HG02973 (cell line): ENCODE results near the gene MRTFB.

Experiments used
- ATAC-seq: cut with Tn5 transposase; IDR thresholded peaks from one replicate; pipeline ENCODE4 v1.9.1; 2021; ENCODE audit warnings: moderate library complexity; ENCODE audit not compliant: unreplicated experiment

Gene MRTFB

GRCh38 chr16:14283786-14284185 is 212.7 kb downstream of the MRTFB start:
- ATAC-seq, result no peak

DNA sequence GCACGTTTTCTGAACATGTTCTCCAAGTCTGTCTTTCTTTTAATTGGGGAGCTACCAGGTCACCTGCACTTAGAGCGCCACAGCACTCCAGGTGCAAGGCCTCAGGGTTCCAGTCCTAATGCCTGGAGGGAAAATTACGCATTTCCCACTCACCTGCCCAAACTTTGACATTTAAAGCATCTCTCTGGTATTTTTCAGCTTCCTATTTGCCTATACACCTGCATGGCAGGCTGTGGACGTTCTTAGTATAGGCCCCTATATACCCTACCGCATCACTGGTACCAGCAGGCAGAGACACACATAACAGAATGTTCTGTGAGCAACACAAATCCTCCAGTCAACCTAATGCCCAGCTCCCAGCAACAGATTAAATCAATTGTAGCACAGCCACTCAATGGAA is 213.3 kb downstream of the MRTFB start:
- no peak for ATAC-seq

GRCh38 chr16:14284930-14285512 is 213.9 kb downstream of the MRTFB start:
- ATAC-seq, result peak; percentile 31

DNA sequence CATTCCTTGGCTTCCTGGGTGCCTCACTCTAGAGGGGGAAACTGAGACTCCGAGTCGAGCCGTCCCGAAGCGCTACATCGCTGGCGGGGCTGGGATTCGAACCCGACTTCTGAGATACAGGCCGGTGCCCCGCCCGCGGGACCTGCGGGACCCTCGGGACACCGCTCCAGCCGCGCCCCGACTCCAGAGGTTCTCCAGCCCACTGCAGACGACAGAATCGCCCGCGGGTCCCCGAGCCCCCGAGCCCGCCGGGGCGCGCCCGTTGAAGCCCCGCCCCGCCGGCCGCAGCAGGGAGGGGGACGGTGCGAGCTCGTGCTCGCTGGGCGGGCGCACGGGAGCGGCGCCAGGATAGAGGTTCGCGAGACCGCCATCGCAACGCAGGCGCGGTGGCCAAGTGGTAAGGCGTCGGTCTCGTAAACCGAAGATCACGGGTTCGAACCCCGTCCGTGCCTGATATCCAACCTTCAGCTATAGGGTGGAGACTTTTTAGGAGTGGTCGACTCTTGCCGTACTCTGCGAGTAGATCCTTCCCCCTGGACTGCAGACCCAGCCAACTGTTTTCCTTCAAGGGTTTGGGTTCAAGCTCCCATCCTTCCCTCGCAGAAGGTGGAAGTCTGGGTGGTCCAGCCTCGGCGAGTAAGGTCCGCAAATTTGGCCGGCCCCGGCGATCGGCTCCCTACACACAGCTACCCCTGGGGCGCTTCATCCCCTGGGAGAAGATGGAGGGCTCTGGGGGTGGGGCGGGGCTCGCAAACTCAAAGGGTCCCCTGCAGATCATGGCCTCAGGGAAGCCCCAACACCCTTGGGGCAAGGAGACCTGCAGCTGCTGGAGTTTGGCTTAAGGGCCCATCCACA is 214.6 kb downstream of the MRTFB start:
- peak; percentile 69 for ATAC-seq

- no peak for ATAC-seq
These were observed 215.5 kb downstream of the MRTFB start for GRCh38 chr16:14286368-14287230.

- ATAC-seq, result no peak
These were observed 218.7 kb downstream of the MRTFB start for GRCh38 chr16:14289692-14290340.

GRCh38 chr16:14291286-14291685 is 220.2 kb downstream of the MRTFB start:
- no peak for ATAC-seq

GRCh38 chr16:14292051-14292825 is 221.1 kb downstream of the MRTFB start:
- ATAC-seq, result no peak

GRCh38 chr16:14296663-14297062 is 225.5 kb downstream of the MRTFB start:
- ATAC-seq, result no peak

DNA sequence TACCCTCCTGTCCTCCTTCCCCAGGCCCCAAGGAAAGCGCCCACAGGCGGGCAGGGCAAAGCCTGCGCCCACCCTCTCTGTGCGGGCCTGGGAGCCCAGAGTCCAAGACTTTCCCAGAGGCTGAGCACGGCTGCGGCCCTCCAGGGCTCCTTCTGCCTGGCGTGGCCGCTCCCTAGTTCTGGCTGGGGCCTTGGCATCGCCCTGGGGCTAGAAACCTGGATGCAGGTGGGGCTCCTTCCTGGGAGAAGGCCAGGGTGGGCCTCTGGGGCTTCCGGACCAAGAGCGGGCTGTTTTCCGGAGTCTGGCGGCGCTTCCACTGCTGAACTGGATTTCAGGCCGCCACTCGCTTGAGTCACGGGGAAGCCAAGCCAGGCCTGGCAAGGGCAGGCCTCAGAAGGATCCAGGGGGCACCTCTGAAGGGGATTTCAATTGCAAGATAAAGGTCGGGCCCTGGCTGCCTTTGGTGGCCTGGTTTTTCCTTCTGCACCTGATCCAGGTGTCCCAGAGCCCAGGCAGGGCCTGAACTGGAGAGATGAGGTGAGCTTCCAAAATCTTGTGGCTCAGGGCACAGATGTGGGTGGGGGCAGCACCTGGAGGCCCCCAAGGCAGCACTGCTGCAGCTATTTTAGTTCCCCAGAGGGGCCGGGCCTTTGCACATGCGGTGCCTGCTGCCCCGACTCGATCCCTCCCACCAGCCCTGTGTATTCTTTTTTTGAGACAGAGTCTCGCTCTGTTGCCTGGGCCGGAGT is 227.4 kb downstream of the MRTFB start:
- ATAC-seq, result no peak

DNA sequence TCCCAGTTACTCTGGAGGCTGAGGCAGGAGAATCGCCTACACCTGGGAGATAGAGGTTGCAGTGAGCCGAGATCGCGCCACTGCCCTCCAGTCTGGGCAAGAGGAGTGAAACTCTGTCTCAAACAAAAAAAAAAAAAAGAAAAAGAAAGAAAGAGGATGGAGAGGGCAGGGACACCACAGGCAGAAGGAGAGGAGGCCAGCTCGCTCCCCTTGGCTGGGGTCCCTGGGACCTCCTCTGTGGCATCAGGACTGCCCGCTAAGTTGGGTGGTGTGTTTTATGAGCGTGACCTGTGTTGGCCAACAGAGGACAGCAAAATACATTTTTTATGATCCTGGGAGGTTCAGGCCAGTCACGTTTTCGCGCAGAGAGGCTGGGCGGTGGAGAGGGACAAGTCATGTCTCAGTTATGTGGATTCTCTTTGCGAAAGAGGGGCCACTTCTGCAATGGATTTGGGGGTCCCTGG is 229.6 kb downstream of the MRTFB start:
- peak; percentile 40 for ATAC-seq

- no peak for ATAC-seq
These were observed 230.3 kb downstream of the MRTFB start for GRCh38 chr16:14301169-14302030.

DNA sequence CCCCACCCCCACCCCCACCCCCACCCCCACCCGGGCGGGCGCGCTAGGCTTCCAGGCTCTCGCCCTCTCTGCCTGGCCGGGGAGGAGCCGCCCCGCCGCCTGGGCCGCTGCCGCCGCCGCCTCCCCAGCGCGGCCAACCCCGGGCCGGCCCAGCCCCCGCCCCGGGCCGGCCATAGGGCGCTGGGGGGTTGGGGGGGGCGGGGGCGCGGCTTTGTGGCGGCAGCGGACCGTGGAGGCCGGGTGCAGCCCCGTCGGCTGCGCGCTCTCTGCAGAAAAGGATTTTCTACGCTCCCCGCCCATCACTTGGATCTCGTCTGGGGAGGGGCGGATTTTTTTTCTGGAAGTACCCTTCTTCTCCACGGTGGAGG is 230.9 kb downstream of the MRTFB start:
- ATAC-seq, result peak; percentile 46

DNA sequence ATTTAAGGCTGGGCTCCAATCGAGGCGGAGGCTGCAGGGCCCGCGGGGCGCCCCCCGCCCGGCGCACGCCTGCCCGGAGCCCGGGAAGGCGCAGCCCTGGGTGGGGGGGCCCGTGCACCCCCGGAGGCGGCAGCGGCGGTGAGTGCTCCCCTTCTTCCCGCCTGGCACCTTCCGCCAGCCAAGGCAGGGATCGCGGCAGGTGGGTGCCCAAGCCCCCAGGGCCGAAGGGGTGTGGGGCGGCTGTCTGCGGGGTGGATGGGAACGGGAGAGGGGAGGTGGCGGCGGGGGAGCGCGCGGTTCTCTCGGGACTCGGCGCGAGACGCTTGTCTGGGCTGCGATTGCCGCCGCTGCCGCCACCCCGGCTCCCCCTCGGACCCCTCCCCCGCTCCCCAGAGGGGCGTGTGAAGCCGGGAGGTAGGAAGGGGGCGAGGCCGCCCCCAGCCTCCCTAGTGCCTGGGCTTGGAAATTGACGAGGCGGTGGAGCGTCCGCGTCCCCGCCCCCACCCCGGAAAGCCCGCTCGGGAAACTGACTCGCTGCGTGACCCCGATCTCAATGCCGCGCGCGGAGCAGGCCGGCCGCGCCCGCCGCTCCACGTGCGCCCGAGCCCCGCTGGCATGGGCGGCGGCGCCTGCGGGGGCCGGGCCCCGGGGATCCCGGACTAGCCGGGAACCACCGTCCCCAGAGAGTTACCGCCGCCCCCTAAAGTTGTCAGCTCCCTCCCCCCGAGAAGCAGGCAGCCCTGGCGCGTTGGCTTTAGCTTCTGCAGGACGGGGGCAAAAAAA is 231.5 kb downstream of the MRTFB start:
- peak; percentile 22 for ATAC-seq

- ATAC-seq, result no peak
These were observed 232.1 kb downstream of the MRTFB start for GRCh38 chr16:14303182-14303618.

GRCh38 chr16:14303639-14304394 is 232.7 kb downstream of the MRTFB start:
- no peak for ATAC-seq

GRCh38 chr16:14304891-14305460 is 233.9 kb downstream of the MRTFB start:
- ATAC-seq, result no peak
